ENCODE data around the gene PATL1. TPM values are rescaled to one million over a fixed set of nuclear protein-coding genes. Genes with fewer than 3 reads are reported as not detected.

PATL1 gene
- total RNA-seq, 1 donor from 2014 or later = 39.3 TPM

- Mint-ChIP-seq H3K9me3 (ENCODE audit: unreplicated experiment) (no peaks in the 10 kb centered on the region), H3K27ac (ENCODE audit: unreplicated experiment) (no peak overlapping the region), H3K4me3 (ENCODE audit: unreplicated experiment) (no peak overlapping the region), H3K4me1 (ENCODE audit: unreplicated experiment) (peaks cover 35% of the 10 kb centered on the region), H3K27me3 (ENCODE audit: unreplicated experiment) (no peaks in the 10 kb centered on the region), H3K36me3 (ENCODE audit: unreplicated experiment) (peaks cover 32% of the 10 kb centered on the region)
- no peak for TF ChIP-seq CTCF (IDR thresholded peaks at IDR 0.05)
- DNase-seq (ENCODE audit: extremely low spot score, unreplicated experiment) = peak; percentile 59
These were observed 58.5 kb downstream of the PATL1 start for GRCh38 chr11:59610289-59610688.

- peaks cover 17% of the 10 kb centered on the region for H3K4me1 Mint-ChIP-seq (ENCODE audit: unreplicated experiment)
These were observed 61.0 kb downstream of the PATL1 start for GRCh38 chr11:59607703-59608454.

GRCh38 chr11:59602432-59602831 lies 66.4 kb downstream of the PATL1 start:
- DNase-seq (ENCODE audit: extremely low spot score, unreplicated experiment) = no peak
- H3K27ac Mint-ChIP-seq (ENCODE audit: unreplicated experiment) = no peak overlapping the region
- TF ChIP-seq CTCF (IDR thresholded peaks at IDR 0.05) = no peak
- H3K9me3 Mint-ChIP-seq (ENCODE audit: unreplicated experiment) = no peaks in the 10 kb centered on the region
- no peaks in the 10 kb centered on the region for H3K27me3 Mint-ChIP-seq (ENCODE audit: unreplicated experiment)
- peaks cover 51% of the 10 kb centered on the region for H3K36me3 Mint-ChIP-seq (ENCODE audit: unreplicated experiment)
- H3K4me3 Mint-ChIP-seq (ENCODE audit: unreplicated experiment) = no peak overlapping the region
- no peaks in the 10 kb centered on the region for H3K4me1 Mint-ChIP-seq (ENCODE audit: unreplicated experiment)

More at GRCh38 chr11:59607703-59608454, 61.0 kb downstream of the PATL1 start:
- no peak for TF ChIP-seq CTCF (IDR thresholded peaks at IDR 0.05)
- Mint-ChIP-seq H3K27me3 (ENCODE audit: unreplicated experiment) (no peaks in the 10 kb centered on the region), H3K4me3 (ENCODE audit: unreplicated experiment) (no peak overlapping the region), H3K27ac (ENCODE audit: unreplicated experiment) (no peak overlapping the region), H3K9me3 (ENCODE audit: unreplicated experiment) (no peaks in the 10 kb centered on the region), H3K36me3 (ENCODE audit: unreplicated experiment) (peaks cover 39% of the 10 kb centered on the region)
- DNase-seq (ENCODE audit: extremely low spot score, unreplicated experiment) = no peak

- no peak for DNase-seq (ENCODE audit: extremely low spot score, unreplicated experiment)
- no peak for TF ChIP-seq CTCF (IDR thresholded peaks at IDR 0.05)
- no peaks in the 10 kb centered on the region for H3K27me3 Mint-ChIP-seq (ENCODE audit: unreplicated experiment)
- peaks cover 48% of the 10 kb centered on the region for H3K36me3 Mint-ChIP-seq (ENCODE audit: unreplicated experiment)
- no peak overlapping the region for H3K4me3 Mint-ChIP-seq (ENCODE audit: unreplicated experiment)
- H3K4me1 Mint-ChIP-seq (ENCODE audit: unreplicated experiment) = no peaks in the 10 kb centered on the region
- H3K27ac Mint-ChIP-seq (ENCODE audit: unreplicated experiment) = no peak overlapping the region
- H3K9me3 Mint-ChIP-seq (ENCODE audit: unreplicated experiment) = no peaks in the 10 kb centered on the region
These were observed 67.0 kb downstream of the PATL1 start for GRCh38 chr11:59601788-59602187.

GRCh38 chr11:59600636-59601035 lies 68.2 kb downstream of the PATL1 start:
- Mint-ChIP-seq H3K36me3 (ENCODE audit: unreplicated experiment) (peaks cover 48% of the 10 kb centered on the region), H3K9me3 (ENCODE audit: unreplicated experiment) (no peaks in the 10 kb centered on the region), H3K4me1 (ENCODE audit: unreplicated experiment) (no peaks in the 10 kb centered on the region), H3K4me3 (ENCODE audit: unreplicated experiment) (no peak overlapping the region), H3K27ac (ENCODE audit: unreplicated experiment) (no peak overlapping the region), H3K27me3 (ENCODE audit: unreplicated experiment) (no peaks in the 10 kb centered on the region)
- DNase-seq (ENCODE audit: extremely low spot score, unreplicated experiment) = no peak
- no peak for TF ChIP-seq CTCF (IDR thresholded peaks at IDR 0.05)

Data from osteocyte (in vitro differentiated cells).